GM13976 (cell line): Measurements from ENCODE around the gene CDK10.
A peak's percentile ranks its signal among the peaks of the same experiment; 100 is the strongest.

Experiments
- DNase-seq: peaks from one replicate; pipeline ENCODE4 v3.0.0; 2012; ENCODE audit warnings: low spot score
- CTCF ChIP-seq: IDR thresholded peaks from 2 replicates; pipeline ENCODE4 v1.5.1; 2012; ENCODE audit warnings: borderline replicate concordance, mild to moderate bottlenecking; ENCODE audit not compliant: insufficient read depth; ENCODE audit errors: extremely low read depth, missing control alignments, control extremely low read depth
- in situ Hi-C: fragments of 300-500 bp; cut with MboI; formaldehyde crosslinking; loops from one replicate; pipeline ENCODE4 v1.12.0; 2022; ENCODE audit warnings: low sequenced_read_pairs, mixed read lengths, inconsistent platforms; ENCODE audit not compliant: unreplicated experiment

The CDK10 gene

GRCh38 chr16:89700649-89701424 is 14.3 kb downstream of the CDK10 start:
- in situ Hi-C loops = no loop called here
- peak; percentile 71 for DNase-seq
- peak; percentile 47 for TF ChIP-seq CTCF

GRCh38 chr16:89701425-89702406 is 15.2 kb downstream of the CDK10 start, which contains the start of gene SPATA2L:
SPATA2L (minus strand) TSS chr16:89701705; CDS start chr16:89701232, 473 bp downstream.
- peak; percentile 32 for TF ChIP-seq CTCF

GRCh38 chr16:89704281-89704680 is 17.8 kb downstream of the CDK10 start:
- DNase-seq = no peak
- no peak for TF ChIP-seq CTCF
- in situ Hi-C loops = no loop called here

More at GRCh38 chr16:89701425-89702406, 15.2 kb downstream of the CDK10 start, which contains the start of gene SPATA2L:
- DNase-seq = peak; percentile 99
- in situ Hi-C loops = no loop called here

- in situ Hi-C loops = no loop called here
Measured at GRCh38 chr16:89705006-89705405, 18.5 kb downstream of the CDK10 start.

GRCh38 chr16:89706518-89707260 is 20.2 kb downstream of the CDK10 start:
- no peak for TF ChIP-seq CTCF
- in situ Hi-C loops = no loop called here

More at GRCh38 chr16:89705006-89705405, 18.5 kb downstream of the CDK10 start:
- no peak for DNase-seq
- no peak for TF ChIP-seq CTCF

GRCh38 chr16:89707695-89708094 is 21.2 kb downstream of the CDK10 start:
- DNase-seq = no peak
- no peak for TF ChIP-seq CTCF
- in situ Hi-C loops = no loop called here

More at GRCh38 chr16:89706518-89707260, 20.2 kb downstream of the CDK10 start:
- DNase-seq = no peak
